Activated T-cell treated with anti-CD3 and anti-CD28 coated beads for 24 hours (primary cell): ENCODE measurements around the gene APCDD1.

Source experiments
- DNase-seq: peaks from one replicate; pipeline ENCODE4 v3.0.0-alpha.2; 2020; ENCODE audit warnings: low read depth

Gene APCDD1

GRCh38 chr18:10453806-10454680, at the start of gene APCDD1:
Gene APCDD1, plus strand, starts transcription at chr18:10454635. Its CDS starts 347 bp downstream, at chr18:10454982.
- DNase-seq, result no peak

- DNase-seq, result no peak
These were observed 49.4 kb upstream of the APCDD1 start for GRCh38 chr18:10405014-10405493.

GRCh38 chr18:10405816-10406663, 48.4 kb upstream of the APCDD1 start:
- DNase-seq, result no peak

DNA sequence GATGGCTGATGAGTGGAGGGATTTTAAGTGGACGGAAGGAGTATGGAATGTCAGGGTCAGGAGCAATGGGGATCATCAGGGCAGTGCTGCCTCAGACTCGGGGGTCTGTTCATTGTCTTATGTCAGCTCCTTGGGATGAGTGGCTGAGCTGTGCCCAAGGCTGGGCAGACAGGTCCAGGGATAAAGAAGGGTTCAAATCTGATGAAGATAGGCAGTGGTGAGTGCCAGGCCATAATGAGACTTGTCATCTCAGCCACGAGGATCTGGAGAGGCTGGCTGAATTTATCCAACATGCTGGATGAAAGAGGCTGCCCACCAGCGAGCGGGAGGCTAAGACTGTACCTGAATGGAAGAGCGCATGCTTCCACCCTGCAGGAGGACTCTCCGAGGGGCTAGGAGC, 46.3 kb upstream of the APCDD1 start:
- DNase-seq, result no peak

GRCh38 chr18:10409041-10409440, 45.4 kb upstream of the APCDD1 start:
- DNase-seq, result no peak

DNA sequence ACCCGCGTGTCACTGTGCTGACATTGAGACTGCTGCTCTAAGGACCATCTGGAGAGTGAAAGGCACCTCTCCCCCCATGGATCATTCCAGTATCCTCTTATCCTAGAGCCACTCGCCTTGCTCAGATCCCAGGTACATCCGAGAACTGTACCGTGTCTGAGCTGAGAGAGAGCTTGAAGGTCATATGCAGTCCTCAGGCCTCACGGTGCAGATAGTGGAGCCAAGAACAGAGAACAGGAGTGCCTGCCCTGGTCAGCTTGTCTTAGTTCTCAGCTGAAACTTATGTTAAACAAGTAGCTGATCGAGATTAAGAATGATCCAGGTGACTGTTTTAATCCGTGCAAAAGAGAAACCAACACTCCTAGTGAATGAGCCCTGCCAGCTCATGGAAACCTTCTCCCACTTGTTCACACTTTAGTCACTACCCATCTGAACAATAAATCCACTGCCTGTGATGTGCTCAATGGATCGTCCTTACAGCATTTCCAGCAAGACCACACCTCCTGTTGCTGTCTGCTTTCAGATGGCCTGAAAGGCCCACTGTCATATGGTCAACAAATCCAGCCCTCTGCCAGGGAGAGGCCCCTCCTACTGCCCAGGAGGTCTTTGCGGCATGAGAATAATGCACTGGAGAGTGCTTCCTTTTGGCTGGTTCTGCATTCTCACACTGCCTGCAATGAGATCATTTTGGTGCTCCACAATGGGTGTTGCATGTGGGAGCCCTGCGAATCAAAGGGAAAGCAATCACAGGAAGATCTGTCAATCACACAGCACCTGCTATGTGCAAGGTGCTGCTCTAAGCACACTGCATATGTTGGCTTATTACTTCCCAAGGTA, 43.7 kb upstream of the APCDD1 start:
- DNase-seq, result no peak

DNA sequence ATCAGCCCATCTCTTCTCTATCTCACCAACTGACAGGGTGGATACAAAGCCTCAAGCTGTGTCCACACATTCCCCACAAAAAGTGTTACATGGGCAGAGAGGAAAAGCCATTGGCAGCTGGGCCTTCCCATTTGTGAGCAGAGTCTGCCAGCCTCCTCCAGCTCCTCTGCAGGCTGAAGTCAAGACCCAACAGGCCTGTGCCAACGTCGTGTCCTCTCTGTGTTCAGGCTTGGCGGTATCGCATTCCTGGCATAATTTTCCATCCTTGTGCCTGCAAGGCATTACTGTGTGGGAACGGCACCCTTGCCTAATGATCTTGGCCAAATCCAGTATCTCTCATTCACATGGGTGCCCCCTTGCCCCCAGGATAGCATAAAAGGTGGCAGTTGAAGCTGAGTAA, 41.5 kb upstream of the APCDD1 start:
- no peak for DNase-seq

DNA sequence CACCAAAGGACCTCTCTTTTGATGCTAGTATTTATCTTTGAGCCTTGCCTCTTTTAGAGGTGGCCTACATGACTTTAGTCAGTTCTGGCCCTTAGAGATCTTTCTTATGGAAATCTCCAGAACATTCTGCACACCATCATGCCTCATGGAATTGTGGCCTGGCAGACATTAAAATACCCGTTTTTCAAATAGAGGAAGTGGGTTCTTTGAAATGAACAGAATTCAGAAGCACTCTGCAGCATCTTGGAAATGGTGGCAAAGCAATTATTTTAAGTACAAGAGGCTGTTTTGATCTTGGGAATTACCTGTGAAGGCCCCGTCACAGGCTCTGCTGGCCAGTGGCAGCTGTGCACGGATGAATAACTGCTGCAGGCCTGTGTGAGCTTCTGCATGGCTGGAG, 40.7 kb upstream of the APCDD1 start:
- DNase-seq, result no peak

DNA sequence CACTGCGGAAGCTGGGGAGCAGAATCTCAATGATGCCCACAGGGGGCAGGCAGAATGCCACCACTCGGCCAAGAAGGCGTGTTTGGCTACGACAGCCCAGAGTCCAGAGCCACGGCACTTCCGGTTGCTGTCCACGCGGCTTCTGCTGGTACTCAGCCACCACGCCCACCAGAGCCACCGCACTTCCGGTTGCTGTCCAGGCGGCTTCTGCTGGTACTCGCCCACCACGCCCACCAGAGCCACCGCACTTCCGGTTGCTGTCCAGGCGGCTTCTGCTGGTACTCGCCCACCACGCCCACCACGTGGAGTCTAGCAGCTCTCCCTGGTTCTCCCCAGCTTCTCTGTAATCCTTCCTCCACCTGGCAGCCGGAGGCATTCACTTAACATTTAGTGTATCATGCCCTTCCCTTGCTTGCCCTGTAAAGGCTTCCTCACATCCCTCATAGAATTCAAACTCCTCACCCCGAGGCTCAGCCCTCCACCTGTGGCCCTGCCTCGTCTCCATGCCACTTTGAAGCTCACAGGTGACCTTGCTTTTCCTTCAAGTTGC, 40.1 kb upstream of the APCDD1 start:
- no peak for DNase-seq

DNA sequence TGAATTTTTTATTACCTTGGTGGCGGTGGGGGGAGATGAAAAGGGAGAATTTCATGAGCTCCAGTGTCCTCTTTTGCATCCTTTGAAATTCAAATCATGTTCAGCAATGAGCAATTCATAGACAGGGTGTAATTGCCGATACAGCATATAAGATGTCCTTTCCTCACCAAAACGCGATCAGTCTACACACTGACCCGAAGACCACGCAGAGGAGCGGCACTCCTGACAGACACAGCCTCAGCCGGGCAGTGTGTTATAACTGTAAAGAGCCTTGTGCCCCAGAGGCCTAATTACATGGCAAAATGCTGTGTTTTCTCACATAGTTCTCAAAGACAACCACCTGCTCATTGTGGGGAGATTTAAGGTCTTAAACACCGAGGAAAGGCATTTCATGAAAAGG, 38.4 kb upstream of the APCDD1 start:
- DNase-seq, result no peak

DNA sequence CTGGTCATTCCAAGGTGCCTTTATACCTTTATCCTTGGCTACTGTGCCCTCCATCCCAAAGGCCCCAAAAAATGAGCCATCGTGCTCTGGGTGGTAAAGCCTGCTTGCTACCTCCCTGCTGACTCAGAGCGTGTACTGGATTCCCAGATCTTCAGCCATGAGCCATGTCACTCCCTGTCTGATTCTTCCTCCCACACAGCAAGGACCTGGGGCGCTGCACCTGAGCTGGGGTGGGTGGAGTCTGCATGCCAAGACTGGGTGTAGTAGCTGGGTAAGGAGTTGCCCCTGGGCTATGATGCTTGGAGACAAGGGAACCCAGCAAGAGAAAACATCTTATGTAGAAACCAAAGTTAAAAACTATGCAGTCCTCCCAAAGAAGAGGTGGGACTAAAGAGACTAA, 37.2 kb upstream of the APCDD1 start:
- no peak for DNase-seq

DNA sequence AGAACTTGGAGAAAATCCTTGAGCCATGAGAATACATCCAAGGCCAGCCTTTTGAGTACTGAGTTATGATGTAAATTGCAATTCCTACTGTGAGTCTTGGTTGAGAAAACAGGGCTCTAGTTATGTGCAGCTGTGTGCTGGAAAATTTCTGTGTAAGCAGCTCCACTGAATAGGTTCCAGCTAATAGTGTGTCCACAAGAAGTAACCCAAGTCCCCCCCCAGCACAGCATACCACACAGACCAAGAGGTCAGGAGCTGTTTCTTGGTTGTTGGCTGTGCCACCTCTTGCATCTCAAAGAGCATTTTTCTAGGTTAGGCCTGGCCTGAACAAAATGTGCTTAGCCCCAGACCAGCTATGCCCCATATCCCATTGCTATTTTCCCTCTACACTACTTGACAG, 36.8 kb upstream of the APCDD1 start:
- no peak for DNase-seq

GRCh38 chr18:10418836-10419235, 35.6 kb upstream of the APCDD1 start:
- DNase-seq, result no peak

DNA sequence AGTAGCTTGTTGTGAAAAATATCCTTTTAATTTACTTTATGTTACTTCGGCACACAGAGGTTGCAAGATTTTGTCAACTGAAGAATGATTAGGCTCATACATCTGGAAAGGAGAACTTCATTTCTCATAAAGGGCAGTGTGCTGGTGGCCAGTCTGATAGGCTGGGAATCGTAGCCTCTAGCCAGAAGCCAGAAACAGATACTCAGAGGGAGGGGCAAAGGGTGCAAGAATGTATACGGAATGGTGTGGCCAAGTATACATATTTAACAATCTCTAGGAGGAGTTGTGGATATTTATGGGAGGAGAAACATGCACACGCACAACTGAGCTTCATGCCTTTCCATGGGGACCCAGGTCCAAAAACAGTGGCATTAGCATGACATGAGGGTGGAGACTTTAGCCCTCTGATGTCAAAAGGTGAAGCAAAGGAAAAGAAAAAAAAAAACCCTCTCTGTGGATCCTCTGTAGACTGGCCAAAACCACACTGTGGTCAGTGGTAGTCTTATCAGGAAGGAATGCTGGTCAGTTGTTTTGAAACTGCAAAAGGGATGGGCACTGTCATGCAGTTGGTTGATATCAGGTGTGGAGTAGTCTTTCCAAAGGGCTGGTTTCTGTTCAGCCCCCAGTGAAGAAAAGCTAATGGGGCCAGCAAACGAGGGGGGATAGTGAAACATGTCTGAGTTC, 34.9 kb upstream of the APCDD1 start:
- no peak for DNase-seq

DNA sequence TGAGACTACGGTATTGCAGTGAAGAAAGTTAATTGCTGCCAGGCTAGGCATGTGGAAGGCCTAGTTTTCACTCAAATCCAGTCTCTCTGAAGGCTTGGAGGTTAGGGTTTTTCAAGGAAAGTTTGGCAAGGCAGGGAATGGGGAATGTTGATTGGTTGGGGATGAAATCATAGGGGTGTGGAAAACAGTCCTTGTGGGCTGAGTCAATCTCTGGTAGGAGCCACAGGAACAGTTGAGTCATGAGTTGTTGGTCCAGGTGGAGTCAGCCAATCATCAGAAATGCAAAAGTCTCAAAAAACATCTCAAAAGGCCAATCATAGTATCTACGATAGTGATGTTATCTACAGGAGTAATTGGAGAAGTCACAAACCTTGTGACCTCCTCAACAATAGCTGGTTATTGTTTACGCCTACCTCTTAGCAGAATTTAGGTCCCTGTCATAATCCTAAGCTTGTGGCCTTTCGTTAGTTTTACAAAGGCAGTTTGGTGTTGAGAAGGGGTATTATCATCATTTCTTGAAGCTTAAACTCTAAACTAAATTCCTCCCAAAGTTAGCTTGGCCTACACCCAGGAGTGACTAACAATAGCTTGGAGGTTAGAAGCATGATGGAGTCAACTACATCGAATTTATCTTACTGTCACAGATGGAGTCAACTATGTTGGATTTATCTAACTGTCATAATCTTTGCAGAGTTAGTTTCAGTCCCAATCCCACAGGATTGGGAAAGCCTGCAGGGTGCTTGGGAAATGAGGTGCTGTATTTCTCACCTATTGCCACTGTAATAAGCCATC, 33.7 kb upstream of the APCDD1 start:
- no peak for DNase-seq

GRCh38 chr18:10421859-10422258, 32.6 kb upstream of the APCDD1 start:
- no peak for DNase-seq

DNA sequence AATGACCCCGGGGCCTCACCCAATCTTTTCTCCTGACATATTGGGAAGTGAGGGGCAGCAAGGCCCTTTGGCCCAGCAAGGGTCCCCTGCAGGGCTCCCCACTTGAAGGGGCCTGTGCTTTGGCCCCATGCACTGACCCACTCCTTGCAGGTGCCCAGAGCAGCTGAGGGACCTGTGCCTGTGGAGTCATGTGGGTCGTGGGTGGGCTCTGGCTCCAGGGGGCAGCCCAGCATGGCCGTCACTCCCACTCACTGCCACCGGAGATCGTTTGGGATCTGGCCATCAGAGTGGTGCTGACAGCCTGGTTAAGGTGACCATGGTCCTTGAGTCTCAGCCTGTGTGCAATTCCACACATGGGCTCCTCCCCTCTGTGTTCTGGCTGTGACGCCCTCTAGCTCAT, 31.7 kb upstream of the APCDD1 start:
- DNase-seq, result no peak

GRCh38 chr18:10424585-10425307, 29.7 kb upstream of the APCDD1 start:
- no peak for DNase-seq

DNA sequence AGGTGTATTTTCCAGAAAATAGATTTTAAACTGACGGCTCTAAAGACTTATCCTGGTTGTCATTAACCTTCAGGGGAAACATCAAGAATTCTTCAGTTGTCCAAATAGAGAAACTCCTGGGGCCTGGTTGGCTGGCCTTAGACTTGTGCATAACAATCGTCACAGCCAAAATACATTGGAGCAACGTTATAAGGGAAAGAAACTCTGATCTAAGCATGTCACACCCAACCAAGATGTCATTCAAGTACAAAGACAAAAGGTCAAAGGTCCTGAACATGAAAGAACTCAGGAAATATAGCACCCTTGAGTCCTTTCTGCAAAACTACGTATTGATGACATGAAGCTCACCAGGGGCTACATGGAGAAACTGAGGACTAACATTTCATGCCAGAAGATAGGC, 23.8 kb upstream of the APCDD1 start:
- DNase-seq, result no peak

DNA sequence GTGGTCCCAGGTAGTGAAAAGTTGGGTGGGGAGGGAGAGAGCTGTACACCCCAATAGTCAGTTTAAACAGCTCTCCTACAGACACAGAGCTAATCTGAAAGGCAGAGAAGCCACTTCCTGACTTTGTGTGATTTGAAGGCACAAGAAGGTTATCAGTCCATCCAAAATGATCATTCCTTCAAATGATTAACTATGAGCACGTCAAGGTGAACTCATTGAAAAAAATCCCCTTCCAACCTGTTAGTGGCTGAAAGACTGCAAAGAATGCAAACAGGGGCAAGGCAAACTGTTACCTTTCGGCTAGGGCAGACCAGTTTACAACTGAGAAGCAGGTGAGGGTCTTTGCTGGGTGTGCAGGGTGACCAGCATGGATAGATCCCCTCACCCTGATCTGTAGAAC, 22.8 kb upstream of the APCDD1 start:
- no peak for DNase-seq
